ENCODE results near the gene TRIM44. TPM values are rescaled to one million over a fixed set of nuclear protein-coding genes. Genes with fewer than 3 reads are reported as not detected.

The TRIM44 gene
- total and polyA plus RNA-seq, 2 donors (not counting 3 experiments of a cell fraction or from before 2014, with no cell fraction given), result 31.7 to 72.0 TPM

DNA sequence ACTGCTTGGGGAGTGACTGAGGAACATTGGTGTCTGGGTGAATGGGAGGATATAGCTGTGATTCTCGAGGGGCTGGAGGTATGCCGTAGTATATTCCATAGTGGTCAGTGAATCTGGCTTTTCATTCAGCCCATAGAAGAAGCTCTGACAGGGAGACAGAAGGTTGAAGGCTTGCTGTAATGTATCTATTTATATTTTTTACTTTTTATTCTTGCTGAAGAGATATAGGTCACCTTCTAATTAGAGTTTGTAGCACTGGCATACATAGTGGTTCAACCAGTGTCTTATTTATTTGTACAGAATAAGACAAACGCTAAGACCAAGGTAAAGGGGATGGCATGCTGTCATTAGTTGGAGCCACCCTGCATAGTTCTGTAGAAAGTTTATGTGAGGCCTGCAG lies 10.0 kb downstream of the TRIM44 start:
- Histone ChIP-seq H3K36me3 (ENCODE audit: control insufficient read depth in 2 of 2, extremely low read depth in 1 of 2, insufficient read depth in 2 of 2, low read length in 2 of 2) (peaks cover 0 to under 1% of the 10 kb centered on the region in 2 experiments), H3K9me1 (replicated peaks; ENCODE audit: control insufficient read depth, extremely low read depth, insufficient read depth, low read length) (no peaks in the 10 kb centered on the region), H4K20me1 (replicated peaks; ENCODE audit: control insufficient read depth, extremely low read depth, insufficient read depth, low read length) (peaks cover 2% of the 10 kb centered on the region), H3K27me3 (ENCODE audit: control insufficient read depth in 2 of 2, insufficient read depth in 2 of 2, low read length in 2 of 2) (no peaks in the 10 kb centered on the region), H3K4me3 (replicated peaks in 1 of 3; ENCODE audit: insufficient read depth in 1 of 3, low read depth in 1 of 3, low read length in 3 of 3) (no peak overlapping the region), H3K4me2 (ENCODE audit: insufficient read depth, low read length) (no peak overlapping the region), H3K9me3 (replicated peaks; ENCODE audit: control insufficient read depth, insufficient read depth, low read length) (no peaks in the 10 kb centered on the region), H3K9ac (replicated peaks; ENCODE audit: extremely low read depth, insufficient read depth, low read length) (no peak overlapping the region), H2AFZ (ENCODE audit: low read depth, low read length) (no peak overlapping the region), H3K79me2 (ENCODE audit: control insufficient read depth, insufficient read depth, low read length) (peaks cover 77% of the 10 kb centered on the region), H3K4me1 (ENCODE audit: control insufficient read depth, extremely low read depth, insufficient read depth, low read length) (no peaks in the 10 kb centered on the region), H3K27ac (ENCODE audit: insufficient read depth, low read depth, low read length) (no peak overlapping the region)
- BruUV-seq (replicated peaks), result no TSS peak
- TF ChIP-seq, protein P1, sequence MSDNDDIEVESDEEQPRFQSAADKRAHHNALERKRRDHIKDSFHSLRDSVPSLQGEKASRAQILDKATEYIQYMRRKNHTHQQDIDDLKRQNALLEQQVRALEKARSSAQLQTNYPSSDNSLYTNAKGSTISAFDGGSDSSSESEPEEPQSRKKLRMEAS (IDR thresholded peaks at IDR 0.05; ENCODE audit: insufficient read depth, insufficient read length), result no peak
- no peak for TF ChIP-seq EZH2 (IDR thresholded peaks at IDR 0.05; ENCODE audit: borderline replicate concordance, low read depth, low read length, severe bottlenecking)
- no peak for TF ChIP-seq POLR2AphosphoS5 (IDR thresholded peaks at IDR 0.05; ENCODE audit: insufficient read depth, low read depth, low read length)
- no peak for TF ChIP-seq POLR2A (IDR thresholded peaks at IDR 0.05; ENCODE audit: low read depth, low read length)
- intact Hi-C loops (cut with micrococcal nuclease) (no loop called here), dilution Hi-C loops (cut with MboI; ENCODE audit: extremely low pct_ligation_motif_present, low sequenced_read_pairs) (no loop called here)
- DNase-seq (ENCODE audit: low read depth, low spot score), result no peak
- CTCF ChIA-PET, result interaction anchor here (1.0 kb wide), 1 partner anchor 10 kb away, joined by 4 read pairs; no protein-coding TSS in a partner anchor
- FAIRE-seq, result no peak
- POLR2A ChIA-PET, result no interaction called here

DNA sequence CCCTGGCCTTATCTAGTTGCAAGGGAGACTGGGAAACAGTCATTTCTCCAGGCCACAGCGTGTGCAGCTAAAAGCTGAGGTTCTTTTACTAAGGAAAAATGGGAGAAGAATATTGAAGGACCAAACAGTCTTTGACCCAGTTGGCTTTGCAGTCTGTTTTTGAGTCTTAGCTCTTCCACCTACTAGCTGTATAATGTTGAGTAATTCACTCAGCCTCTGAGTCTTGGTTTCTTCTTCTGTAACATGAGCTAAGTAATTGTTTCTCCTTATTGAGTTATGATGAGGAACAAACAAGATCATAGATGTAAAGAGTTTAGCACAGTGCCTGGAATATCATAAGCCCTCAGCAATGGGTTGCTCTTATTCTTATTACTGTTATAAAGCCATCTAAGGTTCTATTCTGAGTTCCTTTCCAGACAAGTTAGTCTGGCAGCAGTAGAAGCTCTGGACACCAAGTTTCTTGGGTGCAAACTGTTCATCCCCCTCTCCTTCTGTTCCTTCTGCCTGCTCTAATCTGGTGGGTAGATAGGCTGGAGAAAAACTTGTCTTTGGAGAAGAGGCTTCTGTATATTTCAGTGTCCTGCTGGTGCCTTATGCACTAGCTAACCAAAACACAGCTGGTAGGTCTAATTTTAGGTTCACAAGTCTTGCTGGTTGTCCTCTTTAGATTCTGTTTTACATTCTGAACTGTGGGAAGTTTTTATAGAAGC lies 13.5 kb downstream of the TRIM44 start:
- no peak overlapping the region for H3K4me3 ChIP-seq (replicated peaks in 1 of 3; ENCODE audit: insufficient read depth in 1 of 3, low read depth in 1 of 3, low read length in 3 of 3)
- H3K36me3 ChIP-seq (ENCODE audit: control insufficient read depth in 2 of 2, extremely low read depth in 1 of 2, insufficient read depth in 2 of 2, low read length in 2 of 2), result no peaks in the 10 kb centered on the region
- no TSS peak for BruUV-seq (replicated peaks)
- H3K27ac ChIP-seq (ENCODE audit: insufficient read depth, low read depth, low read length), result no peak overlapping the region
- H3K27me3 ChIP-seq (ENCODE audit: control insufficient read depth in 2 of 2, insufficient read depth in 2 of 2, low read length in 2 of 2), result no peaks in the 10 kb centered on the region
- no peak overlapping the region for H3K4me2 ChIP-seq (ENCODE audit: insufficient read depth, low read length)
- H3K9ac ChIP-seq (replicated peaks; ENCODE audit: extremely low read depth, insufficient read depth, low read length), result no peak overlapping the region
- intact Hi-C loops (cut with micrococcal nuclease) (no loop called here), dilution Hi-C loops (cut with MboI; ENCODE audit: extremely low pct_ligation_motif_present, low sequenced_read_pairs) (no loop called here)
- H3K79me2 ChIP-seq (ENCODE audit: control insufficient read depth, insufficient read depth, low read length), result peaks cover 66% of the 10 kb centered on the region
- ChIA-PET CTCF (no interaction called here), POLR2A (no interaction called here)
- DNase-seq (ENCODE audit: low read depth, low spot score) (no peak), FAIRE-seq (no peak)
- no peaks in the 10 kb centered on the region for H3K9me1 ChIP-seq (replicated peaks; ENCODE audit: control insufficient read depth, extremely low read depth, insufficient read depth, low read length)
- H3K4me1 ChIP-seq (ENCODE audit: control insufficient read depth, extremely low read depth, insufficient read depth, low read length), result no peaks in the 10 kb centered on the region
- H3K9me3 ChIP-seq (replicated peaks; ENCODE audit: control insufficient read depth, insufficient read depth, low read length), result no peaks in the 10 kb centered on the region
- no peak overlapping the region for H2AFZ ChIP-seq (ENCODE audit: low read depth, low read length)
- TF ChIP-seq EZH2 (IDR thresholded peaks at IDR 0.05; ENCODE audit: borderline replicate concordance, low read depth, low read length, severe bottlenecking) (no peak), MYC (IDR thresholded peaks at IDR 0.05; ENCODE audit: low read depth, low read length) (no peak), POLR2AphosphoS5 (IDR thresholded peaks at IDR 0.05; ENCODE audit: insufficient read depth, low read depth, low read length) (no peak), GATA2 (IDR thresholded peaks at IDR 0.05; ENCODE audit: insufficient read depth, insufficient read length, low read depth, low read length) (no peak), POLR2A (IDR thresholded peaks at IDR 0.05; ENCODE audit: low read depth, low read length) (no peak), FOS (IDR thresholded peaks at IDR 0.05; ENCODE audit: borderline replicate concordance, insufficient read depth, low read length) (no peak), JUN (IDR thresholded peaks at IDR 0.05; ENCODE audit: borderline replicate concordance, insufficient read depth, insufficient read length, low read depth) (no peak)
- TF ChIP-seq, protein P2, sequence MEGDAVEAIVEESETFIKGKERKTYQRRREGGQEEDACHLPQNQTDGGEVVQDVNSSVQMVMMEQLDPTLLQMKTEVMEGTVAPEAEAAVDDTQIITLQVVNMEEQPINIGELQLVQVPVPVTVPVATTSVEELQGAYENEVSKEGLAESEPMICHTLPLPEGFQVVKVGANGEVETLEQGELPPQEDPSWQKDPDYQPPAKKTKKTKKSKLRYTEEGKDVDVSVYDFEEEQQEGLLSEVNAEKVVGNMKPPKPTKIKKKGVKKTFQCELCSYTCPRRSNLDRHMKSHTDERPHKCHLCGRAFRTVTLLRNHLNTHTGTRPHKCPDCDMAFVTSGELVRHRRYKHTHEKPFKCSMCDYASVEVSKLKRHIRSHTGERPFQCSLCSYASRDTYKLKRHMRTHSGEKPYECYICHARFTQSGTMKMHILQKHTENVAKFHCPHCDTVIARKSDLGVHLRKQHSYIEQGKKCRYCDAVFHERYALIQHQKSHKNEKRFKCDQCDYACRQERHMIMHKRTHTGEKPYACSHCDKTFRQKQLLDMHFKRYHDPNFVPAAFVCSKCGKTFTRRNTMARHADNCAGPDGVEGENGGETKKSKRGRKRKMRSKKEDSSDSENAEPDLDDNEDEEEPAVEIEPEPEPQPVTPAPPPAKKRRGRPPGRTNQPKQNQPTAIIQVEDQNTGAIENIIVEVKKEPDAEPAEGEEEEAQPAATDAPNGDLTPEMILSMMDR (IDR thresholded peaks at IDR 0.05; ENCODE audit: extremely low read depth in 1 of 2, insufficient read depth in 1 of 2, low read depth in 1 of 2, low read length in 2 of 2), result no peak
- TF ChIP-seq, protein P1 (IDR thresholded peaks at IDR 0.05; ENCODE audit: insufficient read depth, insufficient read length), result no peak
- H4K20me1 ChIP-seq (replicated peaks; ENCODE audit: control insufficient read depth, extremely low read depth, insufficient read depth, low read length), result peaks cover 2% of the 10 kb centered on the region
